Glomerular endothelial cell (primary cell): ENCODE results near the gene EEFSEC. TPM values are rescaled to one million over a fixed set of nuclear protein-coding genes. Genes with fewer than 3 reads are reported as not detected.
A peak's percentile ranks its signal among the peaks of the same experiment; 100 is the strongest.

Source experiments
- DNase-seq: peaks from one replicate; pipeline ENCODE4 v3.0.0-alpha.2; 2011; ENCODE audit warnings: low read depth, low spot score; ENCODE audit errors: extremely low read depth
- total RNA-seq: library from RNA; depleted of rRNA; stranded (reverse); fragments of >200 nt; gene quantifications from 2 replicates; pipeline ENCODE4 v1.2.3, GENCODE V29; 2015

The EEFSEC gene
- 8.0 and 15.6 TPM in 2 replicates for total RNA-seq

- DNase-seq: no peak
Observed at GRCh38 chr3:128153156-128154041, at the start of gene EEFSEC. EEFSEC (plus strand) TSS chr3:128153481; CDS start chr3:128153508, 27 bp downstream.

GRCh38 chr3:128107834-128108233 lies 45.4 kb upstream of the EEFSEC start:
- no peak for DNase-seq

- DNase-seq: no peak
Observed at GRCh38 chr3:128111147-128111546, 42.1 kb upstream of the EEFSEC start.

- DNase-seq: peak; percentile 81
Observed at GRCh38 chr3:128112357-128112968, 40.8 kb upstream of the EEFSEC start.

GRCh38 chr3:128113817-128114794 lies 39.2 kb upstream of the EEFSEC start:
- DNase-seq: no peak

GRCh38 chr3:128122013-128122412 lies 31.3 kb upstream of the EEFSEC start:
- DNase-seq: no peak

- no peak for DNase-seq
Observed at GRCh38 chr3:128123156-128123537, 30.1 kb upstream of the EEFSEC start.

- peak; percentile 83 for DNase-seq
Observed at GRCh38 chr3:128123538-128124368, 29.5 kb upstream of the EEFSEC start, which contains the start of gene RUVBL1. RUVBL1 (minus strand) TSS chr3:128123812; CDS start chr3:128123724, 88 bp downstream.

- no peak for DNase-seq
Observed at GRCh38 chr3:128127236-128127635, 26.0 kb upstream of the EEFSEC start.

- DNase-seq: no peak
Observed at GRCh38 chr3:128128251-128128650, 25.0 kb upstream of the EEFSEC start.

GRCh38 chr3:128131897-128132646 lies 21.2 kb upstream of the EEFSEC start:
- DNase-seq: no peak

GRCh38 chr3:128133273-128133883 lies 19.9 kb upstream of the EEFSEC start:
- DNase-seq: peak; percentile 18

- no peak for DNase-seq
Observed at GRCh38 chr3:128143496-128143895, 9.8 kb upstream of the EEFSEC start.

GRCh38 chr3:128144512-128145187 lies 8.6 kb upstream of the EEFSEC start:
- no peak for DNase-seq

- DNase-seq: no peak
Observed at GRCh38 chr3:128145279-128145678, 8.0 kb upstream of the EEFSEC start.

- no peak for DNase-seq
Observed at GRCh38 chr3:128146201-128146600, 7.1 kb upstream of the EEFSEC start.

- DNase-seq: no peak
Observed at GRCh38 chr3:128149650-128150049, 3.6 kb upstream of the EEFSEC start.

- no peak for DNase-seq
Observed at GRCh38 chr3:128151758-128152274, 1.5 kb upstream of the EEFSEC start.
